Glutamatergic neuron (in vitro differentiated cells): ENCODE data around the gene PEX5. TPM values are rescaled to one million over a fixed set of nuclear protein-coding genes. Genes with fewer than 3 reads are reported as not detected.

Experiments
- DNase-seq: peaks from one replicate; pipeline ENCODE4 v3.0.0; 2022
- H3K27ac Mint-ChIP-seq: one replicate; pipeline ENCODE4 v1.8.0; 2020; ENCODE audit warnings: mild to moderate bottlenecking, mixed read lengths, inconsistent platforms; ENCODE audit not compliant: unreplicated experiment
- H3K27me3 Mint-ChIP-seq: one replicate; pipeline ENCODE4 v1.8.0; 2020; ENCODE audit warnings: mild to moderate bottlenecking, moderate library complexity, mixed read lengths, inconsistent platforms; ENCODE audit not compliant: unreplicated experiment
- H3K36me3 Mint-ChIP-seq: one replicate; pipeline ENCODE4 v1.8.0; 2020; ENCODE audit warnings: mild to moderate bottlenecking, mixed read lengths, inconsistent platforms; ENCODE audit not compliant: unreplicated experiment
- H3K4me1 Mint-ChIP-seq: one replicate; pipeline ENCODE4 v1.8.0; 2020; ENCODE audit warnings: mild to moderate bottlenecking, low read depth, mixed read lengths, inconsistent platforms; ENCODE audit not compliant: unreplicated experiment
- H3K4me3 Mint-ChIP-seq: one replicate; pipeline ENCODE4 v1.8.0; 2020; ENCODE audit warnings: mild to moderate bottlenecking, mixed read lengths, inconsistent platforms; ENCODE audit not compliant: unreplicated experiment
- H3K9me3 Mint-ChIP-seq: one replicate; pipeline ENCODE4 v1.8.0; 2020; ENCODE audit warnings: mild to moderate bottlenecking, moderate library complexity, mixed read lengths, inconsistent platforms; ENCODE audit not compliant: unreplicated experiment
- CTCF ChIP-seq: fragments of 200-600 bp; sonication (generic); IDR thresholded peaks from one replicate; pipeline ENCODE4 v1.5.0; 2021; ENCODE audit not compliant: partially characterized antibody, unreplicated experiment
- total RNA-seq: library from RNA; stranded (reverse); fragmentation: NEBNext Ultra II Directional; extraction: Animal tissue kit (Norgen Biotek cat#: 25700); gene quantifications from one replicate; pipeline ENCODE4 v1.2.1, GENCODE V29; 2021; ENCODE audit not compliant: unreplicated experiment

Gene PEX5
- total RNA-seq, 1 donor from 2014 or later: 71.0 TPM

- Mint-ChIP-seq H3K27ac (no peak overlapping the region), H3K27me3 (no peaks in the 10 kb centered on the region), H3K36me3 (peaks cover 17% of the 10 kb centered on the region), H3K4me1 (no peaks in the 10 kb centered on the region), H3K9me3 (peaks cover 21% of the 10 kb centered on the region), H3K4me3 (no peak overlapping the region)
- no peak for TF ChIP-seq CTCF
- no peak for DNase-seq
Measured at GRCh38 chr12:7169951-7170350, 19.5 kb upstream of the PEX5 start.

- peaks cover 15% of the 10 kb centered on the region for H3K36me3 Mint-ChIP-seq
- no peak for TF ChIP-seq CTCF
- DNase-seq: no peak
- H3K4me1 Mint-ChIP-seq: no peaks in the 10 kb centered on the region
- peaks cover 17% of the 10 kb centered on the region for H3K9me3 Mint-ChIP-seq
- H3K27me3 Mint-ChIP-seq: no peaks in the 10 kb centered on the region
- H3K27ac Mint-ChIP-seq: no peak overlapping the region
- H3K4me3 Mint-ChIP-seq: no peak overlapping the region
Measured at GRCh38 chr12:7171854-7172253, 17.6 kb upstream of the PEX5 start.

DNA sequence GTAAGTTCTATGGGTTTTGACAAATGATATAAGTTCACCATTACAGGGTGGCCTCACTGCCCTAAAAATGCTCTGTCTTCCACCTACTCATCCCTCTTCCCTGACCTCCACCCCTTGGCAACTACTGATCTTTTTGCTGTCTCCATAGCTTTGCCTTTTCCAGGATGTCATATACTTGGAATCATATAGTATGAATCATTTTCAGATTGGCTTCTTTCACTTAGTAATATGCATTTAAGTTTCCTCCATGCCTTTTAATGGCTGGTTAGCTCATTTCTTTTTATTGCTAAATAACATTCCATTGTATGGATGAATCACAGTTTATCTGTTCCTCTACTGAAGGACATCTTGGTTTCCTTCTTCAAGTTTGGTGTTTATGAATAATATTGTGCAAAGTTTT, 14.0 kb upstream of the PEX5 start:
- H3K4me3 Mint-ChIP-seq: no peak overlapping the region
- no peaks in the 10 kb centered on the region for H3K4me1 Mint-ChIP-seq
- no peak overlapping the region for H3K27ac Mint-ChIP-seq
- TF ChIP-seq CTCF: no peak
- H3K9me3 Mint-ChIP-seq: peaks cover 2% of the 10 kb centered on the region
- H3K27me3 Mint-ChIP-seq: no peaks in the 10 kb centered on the region
- peaks cover 5% of the 10 kb centered on the region for H3K36me3 Mint-ChIP-seq
- DNase-seq: no peak

GRCh38 chr12:7176595-7176994, 12.9 kb upstream of the PEX5 start:
- Mint-ChIP-seq H3K9me3 (peaks cover 1% of the 10 kb centered on the region), H3K27ac (no peak overlapping the region), H3K27me3 (no peaks in the 10 kb centered on the region), H3K4me1 (no peaks in the 10 kb centered on the region), H3K36me3 (peaks cover 5% of the 10 kb centered on the region), H3K4me3 (no peak overlapping the region)
- DNase-seq: no peak
- no peak for TF ChIP-seq CTCF

DNA sequence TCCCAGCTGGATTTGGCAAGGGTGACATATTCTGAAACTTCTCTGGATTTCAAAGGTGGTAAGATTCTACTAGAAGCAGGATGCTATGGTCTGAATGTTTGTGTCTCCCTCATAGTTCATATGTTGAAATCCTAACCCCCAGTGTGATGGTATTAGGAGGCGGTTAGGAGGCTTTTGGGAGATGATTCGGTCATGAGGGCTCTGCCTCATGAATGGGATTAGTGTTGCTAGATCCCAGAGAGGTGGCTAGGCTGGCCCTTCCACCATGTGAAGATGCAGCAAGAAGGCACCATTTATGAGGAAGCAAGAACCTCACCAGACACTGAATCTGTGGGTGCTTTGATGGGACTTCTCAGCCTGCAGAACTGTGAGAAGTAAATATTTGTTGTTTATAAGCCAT, 11.0 kb upstream of the PEX5 start:
- no peaks in the 10 kb centered on the region for H3K4me1 Mint-ChIP-seq
- H3K4me3 Mint-ChIP-seq: no peak overlapping the region
- no peak for DNase-seq
- no peak for TF ChIP-seq CTCF
- peaks cover 5% of the 10 kb centered on the region for H3K36me3 Mint-ChIP-seq
- H3K9me3 Mint-ChIP-seq: no peaks in the 10 kb centered on the region
- H3K27ac Mint-ChIP-seq: no peak overlapping the region
- H3K27me3 Mint-ChIP-seq: no peaks in the 10 kb centered on the region
